ENCODE measurements around the gene PRDM2.

- TF ChIP-seq ARNT (IDR thresholded peaks at IDR 0.05) (no peak), ELF4 (IDR thresholded peaks at IDR 0.05) (no peak), SUZ12 (IDR thresholded peaks at IDR 0.05) (no peak), HDGF (IDR thresholded peaks at IDR 0.05; ENCODE audit: borderline replicate concordance) (no peak), FOXM1 (IDR thresholded peaks at IDR 0.05; ENCODE audit: borderline replicate concordance) (no peak), FOXA1 (IDR thresholded peaks at IDR 0.05) (no peak), ZNF384 (IDR thresholded peaks at IDR 0.05) (no peak), FOXK2 (IDR thresholded peaks at IDR 0.05) (no peak), TARDBP (IDR thresholded peaks at IDR 0.05) (no peak), L3MBTL2 (conservative IDR thresholded peaks at IDR 0.05) (no peak), LEF1 (IDR thresholded peaks at IDR 0.05; ENCODE audit: borderline replicate concordance) (no peak), CTBP1 (IDR thresholded peaks at IDR 0.05; ENCODE audit: borderline replicate concordance) (no peak), SP1 (IDR thresholded peaks at IDR 0.05) (no peak), NFRKB (IDR thresholded peaks at IDR 0.05) (no peak)
Measured at GRCh38 chr1:13675151-13675651, 24.8 kb upstream of the PRDM2 start.
